Hepatocyte (in vitro differentiated cells): ENCODE results near the gene SPART. TPM values are rescaled to one million over a fixed set of nuclear protein-coding genes. Genes with fewer than 3 reads are reported as not detected.

ENCODE experiments used
- DNase-seq: peaks from one replicate; pipeline ENCODE4 v3.0.0-alpha.2; 2016; ENCODE audit warnings: low spot score
- H2AFZ ChIP-seq: fragments of 200-600 bp; sonication (generic); 2 replicates; pipeline ENCODE4 v1.6.0; 2016; ENCODE audit warnings: antibody characterized with exemption, mild to moderate bottlenecking
- H3K27ac ChIP-seq: fragments of 200-600 bp; sonication (generic); 2 replicates; pipeline ENCODE4 v1.5.1; 2016; ENCODE audit warnings: mild to moderate bottlenecking
- H3K27me3 ChIP-seq: fragments of 200-600 bp; sonication (generic); 2 replicates; pipeline ENCODE4 v1.6.1; 2016
- H3K36me3 ChIP-seq: fragments of 200-600 bp; sonication (generic); replicated peaks from 2 replicates; pipeline ENCODE4 v1.5.1; 2016; ENCODE audit warnings: low read depth; ENCODE audit not compliant: insufficient read depth
- H3K4me1 ChIP-seq: fragments of 200-600 bp; sonication (generic); 2 replicates; pipeline ENCODE4 v1.5.1; 2016; ENCODE audit warnings: mild to moderate bottlenecking, moderate library complexity; ENCODE audit not compliant: insufficient read depth
- H3K4me2 ChIP-seq: fragments of 200-600 bp; sonication (generic); 2 replicates; pipeline ENCODE4 v1.6.0; 2016
- H3K4me3 ChIP-seq: fragments of 200-600 bp; sonication (generic); 2 replicates; pipeline ENCODE4 v1.5.1; 2016; ENCODE audit warnings: mild to moderate bottlenecking
- H3K79me2 ChIP-seq: fragments of 200-600 bp; sonication (generic); 2 replicates; pipeline ENCODE4 v1.6.0; 2017; ENCODE audit warnings: mild to moderate bottlenecking
- H3K9me2 ChIP-seq: fragments of 200-600 bp; sonication (generic); replicated peaks from 2 replicates; pipeline ENCODE4 v1.6.0; 2017; ENCODE audit warnings: mild to moderate bottlenecking; ENCODE audit not compliant: insufficient read depth
- H3K9me3 ChIP-seq: fragments of 200-600 bp; sonication (generic); 2 replicates; pipeline ENCODE4 v1.5.1; 2016; ENCODE audit warnings: low read depth, mild to moderate bottlenecking
- H4K20me1 ChIP-seq: fragments of 200-600 bp; sonication (generic); 2 replicates; pipeline ENCODE4 v1.6.0; 2016; ENCODE audit warnings: mild to moderate bottlenecking; ENCODE audit not compliant: insufficient read depth, poor library complexity, severe bottlenecking
- CTCF ChIP-seq: fragments of 200-600 bp; sonication (generic); IDR thresholded peaks from 2 replicates; pipeline ENCODE4 v1.5.1; 2016; ENCODE audit warnings: antibody characterized with exemption, mild to moderate bottlenecking; ENCODE audit not compliant: poor library complexity
- EZH2 ChIP-seq: fragments of 200-600 bp; sonication (generic); IDR thresholded peaks from 2 replicates; pipeline ENCODE4 v1.6.1; 2016; ENCODE audit warnings: antibody characterized with exemption, mild to moderate bottlenecking, borderline replicate concordance
- EZH2phosphoT487 ChIP-seq: fragments of 200-600 bp; sonication (generic); IDR thresholded peaks from one replicate; pipeline ENCODE4 v1.6.1; 2018; ENCODE audit warnings: antibody characterized with exemption, mild to moderate bottlenecking, low read depth, moderate library complexity; ENCODE audit not compliant: unreplicated experiment, severe bottlenecking
- WGBS: methylation state at CpG from one replicate; pipeline ENCODE4 v1.1.6; 2016; ENCODE audit warnings: low lambda C conversion rate; ENCODE audit errors: missing lambda C conversion rate; 5-methylcytosine and 5-hydroxymethylcytosine counted together
- polyA plus RNA-seq: library from polyadenylated mRNA; unstranded; fragments of >200 nt; fragmentation: Nextera tagmentation; extraction: Ambion mirVana; gene quantifications from 2 replicates; pipeline ENCODE4 v1.2.1, GENCODE V29; 2016
- total RNA-seq: library from RNA; depleted of rRNA; stranded (reverse); fragments of >200 nt; gene quantifications from 2 replicates; pipeline ENCODE4 v1.2.3, GENCODE V29; 2014

Gene SPART
- total and polyA plus RNA-seq, 2 experiments from 2014 or later, result 86.7 to 107 TPM

GRCh38 chr13:36343766-36344165, 2.4 kb downstream of the SPART start:
- no peak overlapping the region for H3K4me3 ChIP-seq
- no peaks in the 10 kb centered on the region for H3K27me3 ChIP-seq
- H3K4me1 ChIP-seq, result peaks cover 3% of the 10 kb centered on the region
- DNase-seq, result no peak
- no peak for TF ChIP-seq EZH2
- no peak for TF ChIP-seq CTCF
- no peak for TF ChIP-seq EZH2phosphoT487
- H4K20me1 ChIP-seq, result peaks cover 32% of the 10 kb centered on the region
- peak overlapping the region; percentile 99 for H3K27ac ChIP-seq
- no peaks in the 10 kb centered on the region for H3K9me3 ChIP-seq
- no peaks in the 10 kb centered on the region for H3K9me2 ChIP-seq
- peaks cover 69% of the 10 kb centered on the region for H3K79me2 ChIP-seq
- no peaks in the 10 kb centered on the region for H3K36me3 ChIP-seq
- H3K4me2 ChIP-seq, result peak overlapping the region; percentile 83
- H2AFZ ChIP-seq, result peak overlapping the region; percentile 5
- WGBS, result 78% methylated on average over 3 of the region's 3 CpGs

DNA sequence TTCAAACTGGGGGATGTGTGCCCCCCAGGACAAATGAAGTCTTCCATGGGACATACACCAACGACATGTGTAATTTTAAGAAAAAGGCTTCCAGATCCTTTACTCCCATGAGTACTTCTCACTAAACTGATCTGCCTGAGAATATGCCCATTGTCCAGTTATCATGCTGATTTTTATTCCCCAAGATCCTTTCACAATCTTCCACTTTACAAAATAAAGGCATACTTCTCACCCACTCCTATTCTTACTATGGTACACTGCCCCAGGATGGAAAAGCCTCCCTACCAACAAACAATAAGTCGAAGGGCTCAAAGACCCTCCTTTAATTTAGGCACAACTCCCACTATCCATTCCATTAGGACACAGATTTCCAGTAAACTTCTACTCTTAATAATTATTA, 3.5 kb downstream of the SPART start:
- no peaks in the 10 kb centered on the region for H3K9me3 ChIP-seq
- no peaks in the 10 kb centered on the region for H3K9me2 ChIP-seq
- H4K20me1 ChIP-seq, result peaks cover 43% of the 10 kb centered on the region
- no peak overlapping the region for H3K4me3 ChIP-seq
- H3K27ac ChIP-seq, result no peak overlapping the region
- 95% methylated on average over 2 of the region's 2 CpGs for WGBS
- no peak overlapping the region for H2AFZ ChIP-seq
- no peak for DNase-seq
- no peaks in the 10 kb centered on the region for H3K36me3 ChIP-seq
- H3K79me2 ChIP-seq, result peaks cover 80% of the 10 kb centered on the region
- H3K27me3 ChIP-seq, result no peaks in the 10 kb centered on the region
- peaks cover 3% of the 10 kb centered on the region for H3K4me1 ChIP-seq
- H3K4me2 ChIP-seq, result peak overlapping the region; percentile 83
- TF ChIP-seq EZH2phosphoT487, result no peak
- TF ChIP-seq EZH2, result no peak

DNA sequence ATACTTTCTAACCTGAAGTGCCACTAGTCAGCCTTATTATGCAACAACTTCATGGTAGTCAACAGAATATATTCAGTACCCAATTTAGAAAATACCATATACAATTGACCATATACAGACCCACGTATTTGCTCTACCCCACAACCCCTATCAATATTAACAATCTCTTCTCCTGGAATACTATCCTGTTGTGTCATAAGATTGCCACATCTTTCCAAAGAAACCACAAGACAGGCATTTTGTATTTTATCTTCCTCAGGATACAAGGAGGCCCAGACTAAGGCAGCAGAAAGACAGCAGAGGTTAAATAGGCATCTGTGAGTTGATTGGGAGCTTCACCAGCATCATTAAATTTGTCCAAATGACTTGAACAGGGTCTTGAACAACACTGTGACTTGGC, 4.5 kb downstream of the SPART start:
- TF ChIP-seq CTCF (no peak), EZH2phosphoT487 (no peak), EZH2 (no peak)
- WGBS, result 64% methylated on average over 1 of the region's 1 CpG
- no peak for DNase-seq
- Histone ChIP-seq H3K9me2 (no peaks in the 10 kb centered on the region), H3K27ac (no peak overlapping the region), H2AFZ (no peak overlapping the region), H3K79me2 (peaks cover 86% of the 10 kb centered on the region), H3K4me1 (peaks cover 3% of the 10 kb centered on the region), H4K20me1 (peaks cover 53% of the 10 kb centered on the region), H3K27me3 (no peaks in the 10 kb centered on the region), H3K9me3 (no peaks in the 10 kb centered on the region), H3K4me3 (no peak overlapping the region), H3K4me2 (peak overlapping the region; percentile 25), H3K36me3 (no peaks in the 10 kb centered on the region)

GRCh38 chr13:36339600-36340155, 6.5 kb downstream of the SPART start:
- H3K27me3 ChIP-seq, result no peaks in the 10 kb centered on the region
- H3K4me2 ChIP-seq, result no peak overlapping the region
- no peak overlapping the region for H2AFZ ChIP-seq
- no peak for TF ChIP-seq EZH2
- no peak for TF ChIP-seq EZH2phosphoT487
- TF ChIP-seq CTCF, result no peak
- DNase-seq, result no peak
- no peaks in the 10 kb centered on the region for H3K9me3 ChIP-seq
- H3K4me1 ChIP-seq, result peaks cover 3% of the 10 kb centered on the region
- no peak overlapping the region for H3K4me3 ChIP-seq
- no peaks in the 10 kb centered on the region for H3K36me3 ChIP-seq
- peaks cover 100% of the 10 kb centered on the region for H3K79me2 ChIP-seq
- 93% methylated on average over 4 of the region's 4 CpGs for WGBS
- no peaks in the 10 kb centered on the region for H3K9me2 ChIP-seq
- peaks cover 71% of the 10 kb centered on the region for H4K20me1 ChIP-seq
- H3K27ac ChIP-seq, result no peak overlapping the region
